Stimulated activated CD8-positive, alpha-beta memory T cell treated with anti-CD3 and anti-CD28 coated beads, Interleukin-12 subunit alpha, Interleukin-12 subunit beta, amount 100 ng/mL, for 24 hours (primary cell): Measurements from ENCODE around the gene DNAH9.

Source experiments
- DNase-seq: peaks from one replicate; pipeline ENCODE4 v3.0.0-alpha.2; 2020; ENCODE audit errors: extremely low read depth

The DNAH9 gene

GRCh38 chr17:11610999-11611566 lies 12.8 kb downstream of the DNAH9 start:
- DNase-seq = no peak

DNA sequence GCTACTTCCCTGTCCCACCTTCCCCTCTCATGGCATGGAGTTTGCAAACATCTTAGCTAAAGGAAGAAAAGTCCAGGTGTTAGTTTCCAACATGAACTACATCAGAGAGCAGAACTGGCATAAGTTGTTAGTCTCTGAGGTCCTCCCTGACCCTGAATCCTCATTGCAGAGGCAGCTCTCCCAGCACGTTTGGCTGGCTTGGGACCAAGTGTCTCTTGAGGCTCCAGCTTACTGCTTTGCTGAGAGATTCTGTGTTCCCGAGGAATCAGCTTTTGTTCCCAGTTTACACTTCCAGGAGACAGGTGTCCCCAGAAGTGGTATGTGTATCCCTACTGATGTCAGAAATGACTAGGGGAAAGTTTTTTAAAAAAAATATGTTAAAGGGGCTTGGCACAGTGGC lies 14.7 kb downstream of the DNAH9 start:
- DNase-seq = no peak

DNA sequence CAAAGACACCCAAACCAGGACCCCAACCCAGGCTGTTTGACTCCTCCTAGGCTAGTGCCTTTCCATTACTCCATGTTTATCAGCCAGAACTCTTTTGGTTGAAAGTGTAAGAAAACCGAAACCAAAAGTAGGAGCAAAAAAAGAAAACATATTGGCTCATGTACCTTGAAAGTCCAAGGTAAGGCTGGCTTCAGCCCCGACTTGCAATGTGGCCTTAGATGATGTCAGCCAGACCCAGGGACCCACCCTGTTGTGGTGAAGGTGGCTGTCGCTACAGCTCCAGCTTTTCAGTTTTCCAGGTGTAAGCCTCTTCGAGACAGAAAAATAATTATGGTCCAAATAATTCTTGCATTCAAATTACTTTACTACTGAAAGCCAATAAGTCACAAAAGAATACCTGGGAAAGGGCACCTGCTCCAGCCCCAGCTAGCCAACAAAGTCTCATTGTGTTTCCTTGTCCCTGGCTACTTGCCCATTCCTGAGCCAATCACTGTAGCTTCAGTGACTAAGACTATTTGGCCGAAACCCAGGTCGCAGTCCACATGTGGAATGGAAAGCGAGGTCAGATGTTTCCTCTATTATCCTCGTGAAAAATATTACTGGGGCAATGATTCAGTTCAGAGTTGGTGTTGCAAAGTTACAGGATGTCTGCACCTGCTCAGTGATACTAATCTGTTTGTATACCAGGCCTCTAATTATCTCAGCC lies 20.7 kb downstream of the DNAH9 start:
- no peak for DNase-seq

GRCh38 chr17:11622492-11622891 lies 24.2 kb downstream of the DNAH9 start:
- no peak for DNase-seq

GRCh38 chr17:11624976-11625375 lies 26.7 kb downstream of the DNAH9 start:
- DNase-seq = no peak

DNA sequence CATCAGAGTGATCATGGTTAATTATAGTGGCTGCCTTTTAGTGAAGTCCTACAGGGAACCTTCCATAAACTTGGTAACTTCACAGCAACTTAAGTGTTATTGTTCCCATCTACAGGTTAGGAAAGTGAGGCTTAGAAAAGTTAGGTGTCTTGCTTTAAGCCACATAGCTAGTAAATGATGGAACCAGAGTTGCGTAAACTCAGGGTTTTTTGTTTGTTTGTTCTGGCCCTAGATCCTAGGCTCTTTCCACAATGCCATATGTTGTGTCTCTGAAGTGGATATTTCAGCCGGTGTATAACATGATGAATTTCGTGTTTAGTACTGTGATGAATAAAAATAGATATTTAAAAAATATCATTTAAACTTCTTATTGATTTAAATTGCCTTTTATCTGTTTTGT lies 27.6 kb downstream of the DNAH9 start:
- DNase-seq = no peak

DNA sequence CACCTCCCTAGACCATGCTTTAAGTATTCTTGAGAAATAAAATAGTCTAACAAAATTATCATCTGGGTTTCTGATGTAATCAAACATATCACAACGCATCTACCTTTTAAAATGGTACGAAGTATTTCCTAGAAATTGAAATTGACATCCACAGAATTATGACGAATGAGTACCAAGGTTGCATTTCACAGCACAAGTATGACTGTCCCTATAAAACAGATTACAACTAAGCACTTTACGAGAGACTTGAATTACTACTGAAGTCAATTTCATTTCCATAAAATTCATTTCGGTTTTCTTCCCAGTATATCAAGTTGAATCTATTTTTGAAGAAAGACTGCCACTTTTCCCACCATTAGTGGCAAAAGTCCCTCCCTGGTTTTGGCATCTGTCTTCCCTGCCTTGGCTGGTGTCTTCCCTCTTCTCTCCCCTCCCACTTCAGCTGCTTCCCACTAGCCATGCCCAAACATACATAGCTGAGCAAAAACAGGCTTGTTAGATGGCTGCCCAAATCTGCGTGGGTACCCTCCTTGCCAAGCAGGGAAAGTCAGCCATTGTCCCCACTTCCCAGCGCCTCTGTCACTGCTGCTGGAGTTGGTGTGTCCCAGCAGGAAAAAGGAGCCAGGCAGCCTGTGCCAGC lies 29.2 kb downstream of the DNAH9 start:
- no peak for DNase-seq

GRCh38 chr17:11628374-11628773 lies 30.1 kb downstream of the DNAH9 start:
- DNase-seq = no peak

DNA sequence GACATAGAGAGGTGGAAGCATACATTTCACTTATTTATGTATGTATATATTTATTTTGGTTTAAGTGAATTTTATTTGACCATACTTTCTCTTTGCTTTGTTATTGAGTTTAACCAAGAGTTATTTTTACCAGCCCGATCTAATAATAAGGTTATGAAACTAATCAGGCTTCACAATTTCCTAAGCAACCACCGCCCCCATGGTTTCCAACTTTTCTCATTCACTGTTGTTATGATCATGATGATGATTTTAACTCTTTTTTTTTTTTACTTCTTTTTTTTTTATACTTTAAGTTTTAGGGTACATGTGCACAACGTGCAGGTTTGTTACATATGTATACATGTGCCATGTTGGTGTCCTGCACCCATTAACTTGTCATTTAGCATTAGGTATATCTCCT lies 30.6 kb downstream of the DNAH9 start:
- DNase-seq = no peak

GRCh38 chr17:11636771-11637170 lies 38.5 kb downstream of the DNAH9 start:
- DNase-seq = no peak

DNA sequence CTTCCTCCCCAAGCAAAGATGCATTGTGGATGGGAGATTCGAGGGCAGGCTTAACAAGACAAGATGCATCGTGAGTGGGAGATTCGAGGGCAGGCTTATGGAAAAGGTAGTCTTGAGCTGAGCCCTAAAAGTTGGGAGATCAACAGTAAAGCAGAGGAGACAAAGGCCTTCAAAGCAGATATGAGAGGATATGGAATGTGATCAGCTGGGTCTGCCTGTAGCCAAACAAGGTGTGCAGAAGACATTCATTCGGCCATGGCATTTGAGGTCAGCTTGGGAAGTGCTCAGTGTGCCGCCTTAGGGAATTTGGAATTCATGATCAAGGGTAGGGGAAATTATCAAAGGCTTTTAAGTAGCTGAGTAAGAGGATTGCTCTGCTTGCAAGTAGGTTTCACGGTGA lies 39.5 kb downstream of the DNAH9 start:
- DNase-seq = no peak

GRCh38 chr17:11638700-11639265 lies 40.5 kb downstream of the DNAH9 start:
- no peak for DNase-seq

DNA sequence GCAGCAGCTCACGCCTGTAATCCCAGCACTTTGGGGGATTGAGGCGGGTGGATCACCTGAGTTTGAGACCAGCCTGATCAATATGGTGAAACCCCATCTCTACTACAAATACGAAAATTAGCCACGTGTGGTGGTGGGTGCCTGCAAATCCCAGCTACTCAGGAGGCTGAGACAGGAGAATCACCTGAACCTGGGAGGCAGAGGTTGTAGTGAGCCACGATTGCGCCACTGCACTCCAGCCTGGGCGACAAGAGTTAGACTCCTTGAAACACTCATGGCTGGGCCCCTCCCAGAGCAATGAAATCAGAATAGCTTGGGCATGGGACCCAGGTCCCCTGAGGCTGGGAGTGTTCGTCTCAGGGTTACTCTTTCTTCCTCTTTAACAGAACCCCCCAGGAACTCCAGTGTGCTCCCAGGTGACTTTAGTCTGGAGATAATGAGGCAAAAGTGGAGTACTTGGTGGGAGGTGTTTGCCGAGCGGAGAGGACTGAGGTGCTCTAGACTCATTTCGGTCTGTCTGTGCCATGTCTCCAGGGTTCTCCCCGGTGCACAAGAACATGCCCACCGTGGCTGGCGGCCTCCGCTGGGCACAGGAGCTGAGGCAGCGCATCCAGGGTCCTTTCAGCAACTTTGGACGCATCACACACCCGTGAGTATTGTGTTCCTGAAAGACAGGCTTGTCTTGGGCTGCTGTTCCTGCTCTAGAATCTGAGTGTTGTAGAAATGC lies 41.6 kb downstream of the DNAH9 start:
- DNase-seq = no peak

GRCh38 chr17:11640463-11640814 lies 42.2 kb downstream of the DNAH9 start:
- DNase-seq = no peak

- DNase-seq = no peak
These were observed 43.4 kb downstream of the DNAH9 start for GRCh38 chr17:11641521-11642275.

DNA sequence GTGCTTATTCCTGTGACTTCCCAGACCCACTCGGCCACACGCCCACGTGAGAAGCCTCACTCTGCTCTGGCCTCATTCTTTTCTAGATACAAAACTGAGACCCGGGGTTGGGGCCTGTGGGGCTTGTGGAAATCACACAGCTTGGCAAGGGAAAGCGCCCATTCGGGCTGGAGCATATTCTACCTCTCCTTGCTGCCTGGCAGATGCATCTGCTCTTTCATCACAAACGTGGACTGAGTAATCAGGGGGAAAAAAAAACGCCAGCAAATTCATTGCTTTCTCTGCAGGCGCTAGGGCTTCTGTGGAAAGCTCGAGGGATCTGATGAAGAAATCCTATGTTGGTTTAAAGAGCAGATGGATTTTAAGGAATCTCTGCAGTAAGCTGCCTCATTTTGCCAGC lies 44.4 kb downstream of the DNAH9 start:
- no peak for DNase-seq

DNA sequence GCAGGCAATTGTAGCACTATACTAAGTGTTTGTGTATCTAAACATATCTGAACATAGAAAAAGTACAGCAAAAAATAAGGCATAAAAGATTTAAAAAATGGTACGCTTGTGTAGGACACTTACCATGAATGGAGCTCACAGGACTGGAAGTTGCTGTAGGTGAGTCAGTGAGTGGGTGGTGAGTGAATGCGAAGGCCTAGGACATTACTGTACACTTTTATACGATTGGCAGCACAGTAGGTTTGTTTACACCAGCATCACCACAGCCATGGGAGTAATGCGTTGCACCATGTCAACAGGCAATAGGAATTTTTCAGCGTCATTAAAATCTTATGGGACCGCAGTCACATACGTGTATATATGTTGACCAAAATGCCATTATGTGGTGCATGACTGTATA lies 45.6 kb downstream of the DNAH9 start:
- no peak for DNase-seq

- peak; percentile 1 for DNase-seq
These were observed 46.3 kb downstream of the DNAH9 start for GRCh38 chr17:11644265-11645212.

GRCh38 chr17:11645426-11645825 lies 47.2 kb downstream of the DNAH9 start:
- DNase-seq = no peak

DNA sequence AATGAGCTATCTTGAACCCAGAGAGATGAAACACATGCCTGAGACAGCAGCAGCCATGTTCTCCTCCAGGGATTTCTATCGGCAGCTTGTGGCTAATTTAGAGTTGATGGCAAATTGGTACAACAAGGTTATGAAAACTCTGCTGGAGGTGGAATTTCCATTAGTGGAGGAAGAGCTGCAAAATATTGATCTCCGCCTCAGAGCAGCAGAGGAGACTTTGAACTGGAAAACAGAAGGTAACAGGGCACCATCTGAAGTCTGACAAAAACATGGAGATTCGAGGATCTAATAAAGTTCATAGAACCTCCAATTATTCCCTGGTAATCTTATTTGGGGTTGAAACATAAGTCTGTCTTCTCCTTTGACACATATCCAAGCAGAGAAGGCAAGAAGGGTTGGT lies 52.8 kb downstream of the DNAH9 start:
- DNase-seq = no peak

DNA sequence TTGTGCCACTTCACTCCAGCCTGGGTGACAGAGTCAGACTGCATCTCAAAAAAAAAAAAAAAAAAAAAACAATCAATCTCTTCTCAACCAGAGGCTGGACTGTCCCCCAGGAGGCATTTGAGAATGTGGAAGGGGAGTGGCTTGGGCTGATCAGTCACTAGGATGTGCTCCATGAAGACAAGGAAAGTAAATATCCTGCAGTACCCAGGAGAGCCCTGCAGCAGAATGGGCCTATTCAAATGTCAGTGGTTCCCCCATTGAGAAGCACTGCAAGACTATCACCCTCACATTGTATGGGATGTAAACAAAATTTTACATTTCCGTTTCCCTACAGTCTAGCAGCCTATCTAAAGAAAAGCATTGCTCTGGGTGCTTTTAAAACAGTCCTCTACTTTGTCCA lies 70.3 kb downstream of the DNAH9 start:
- no peak for DNase-seq
